Astrocyte of the spinal cord (primary cell): ENCODE results near the gene LRBA.

ENCODE experiments used
- DNase-seq: peaks from one replicate; pipeline ENCODE4 v3.0.0; 2011; ENCODE audit warnings: low read depth, low spot score
- H3K4me3 ChIP-seq: 2 replicates; pipeline ENCODE4 v1.5.1; 2011; ENCODE audit warnings: low read depth, mild to moderate bottlenecking, low read length, moderate library complexity
- in situ Hi-C: cut with HindIII; loops from 2 replicates; pipeline ENCODE4 v1.10.0; 2017; ENCODE audit warnings: low sequenced_read_pairs
- TF ChIP-seq, protein P1 (sequence below): IDR thresholded peaks from 2 replicates; pipeline ENCODE4 v1.5.1; 2012; ENCODE audit warnings: low read depth, mild to moderate bottlenecking, low read length, inconsistent platforms

LRBA gene

DNA sequence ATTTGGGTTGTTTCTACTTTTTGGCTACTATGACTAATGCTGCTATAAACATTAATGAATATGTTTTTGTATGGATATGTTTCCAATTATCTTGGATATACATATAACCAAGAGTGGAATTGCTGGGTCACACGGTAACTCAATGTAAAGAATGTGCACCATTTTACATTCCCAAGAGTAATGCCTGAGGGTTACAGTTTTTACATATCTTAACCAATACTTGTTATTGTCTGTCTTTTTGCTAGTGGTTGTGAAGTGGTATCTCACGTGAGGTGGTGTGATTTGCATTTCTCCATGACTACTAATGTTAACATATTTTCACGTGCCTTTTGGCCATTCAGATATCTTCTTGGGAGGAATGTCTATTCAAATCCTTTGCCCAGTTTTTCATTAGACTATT, 633.5 kb downstream of the LRBA start:
- TF ChIP-seq, protein P1, sequence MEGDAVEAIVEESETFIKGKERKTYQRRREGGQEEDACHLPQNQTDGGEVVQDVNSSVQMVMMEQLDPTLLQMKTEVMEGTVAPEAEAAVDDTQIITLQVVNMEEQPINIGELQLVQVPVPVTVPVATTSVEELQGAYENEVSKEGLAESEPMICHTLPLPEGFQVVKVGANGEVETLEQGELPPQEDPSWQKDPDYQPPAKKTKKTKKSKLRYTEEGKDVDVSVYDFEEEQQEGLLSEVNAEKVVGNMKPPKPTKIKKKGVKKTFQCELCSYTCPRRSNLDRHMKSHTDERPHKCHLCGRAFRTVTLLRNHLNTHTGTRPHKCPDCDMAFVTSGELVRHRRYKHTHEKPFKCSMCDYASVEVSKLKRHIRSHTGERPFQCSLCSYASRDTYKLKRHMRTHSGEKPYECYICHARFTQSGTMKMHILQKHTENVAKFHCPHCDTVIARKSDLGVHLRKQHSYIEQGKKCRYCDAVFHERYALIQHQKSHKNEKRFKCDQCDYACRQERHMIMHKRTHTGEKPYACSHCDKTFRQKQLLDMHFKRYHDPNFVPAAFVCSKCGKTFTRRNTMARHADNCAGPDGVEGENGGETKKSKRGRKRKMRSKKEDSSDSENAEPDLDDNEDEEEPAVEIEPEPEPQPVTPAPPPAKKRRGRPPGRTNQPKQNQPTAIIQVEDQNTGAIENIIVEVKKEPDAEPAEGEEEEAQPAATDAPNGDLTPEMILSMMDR = no peak
- no peak for DNase-seq
- H3K4me3 ChIP-seq = no peak overlapping the region
- in situ Hi-C loops = no loop called here

DNA sequence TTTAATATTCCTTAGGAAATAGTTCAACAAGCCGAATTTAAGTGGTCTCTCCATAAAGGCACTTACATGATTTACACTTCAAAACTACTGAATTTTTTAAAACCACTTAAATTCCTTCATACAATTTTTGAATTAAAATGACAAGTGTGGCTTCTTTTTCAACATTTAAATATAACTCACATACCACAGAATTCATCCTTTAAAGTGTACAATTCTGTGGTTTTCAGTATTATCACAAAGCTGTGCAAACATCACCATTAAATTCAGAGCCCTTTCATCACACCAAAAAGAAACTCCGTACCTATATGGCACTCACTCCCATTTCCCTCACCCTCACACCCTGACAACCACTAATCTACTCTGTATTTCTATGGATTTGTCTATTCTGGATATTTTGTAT, 634.0 kb downstream of the LRBA start:
- TF ChIP-seq, protein P1 = no peak
- in situ Hi-C loops = no loop called here

DNA sequence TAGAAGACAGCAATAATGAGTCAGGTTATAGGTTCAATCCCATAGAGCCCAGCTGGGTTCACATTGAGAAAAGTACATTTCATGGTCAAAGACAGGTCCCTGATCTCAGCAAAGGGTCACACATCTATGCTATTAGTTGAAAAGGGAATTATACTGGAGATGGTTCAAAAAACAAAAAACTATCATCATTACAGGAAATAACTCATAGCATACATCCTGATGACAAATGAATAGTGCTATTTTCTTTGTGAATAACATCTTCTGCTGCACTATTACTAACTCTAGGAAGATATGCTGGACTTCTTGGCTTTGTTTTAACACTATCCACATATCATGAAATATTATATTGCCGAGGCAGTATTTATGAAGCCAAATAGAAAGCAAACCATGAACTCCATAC, 635.6 kb downstream of the LRBA start:
- peak; percentile 40 for DNase-seq
- in situ Hi-C loops = no loop called here
- TF ChIP-seq, protein P1 = no peak
- no peak overlapping the region for H3K4me3 ChIP-seq

More for the DNA sequence above, 634.0 kb downstream of the LRBA start:
- no peak for DNase-seq
- H3K4me3 ChIP-seq = no peak overlapping the region

DNA sequence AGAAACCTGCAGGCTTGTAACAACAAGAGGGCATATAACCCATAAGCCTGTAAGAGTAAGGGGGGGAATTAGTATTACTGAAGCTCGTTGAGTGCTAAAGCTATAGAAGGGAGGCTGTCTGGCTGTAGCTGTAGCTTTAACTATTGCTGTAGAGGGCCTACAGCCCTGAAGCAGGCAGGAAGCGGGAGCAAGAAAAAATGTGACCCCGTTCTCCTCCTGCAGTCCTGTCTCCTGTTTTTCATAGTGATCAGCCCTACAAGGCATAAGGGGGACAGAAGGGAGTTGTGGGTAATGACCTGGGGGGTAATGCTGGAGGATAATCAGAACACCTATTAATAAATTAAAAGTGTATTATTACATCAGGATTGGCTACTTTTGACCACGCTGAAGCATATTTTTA, 640.1 kb downstream of the LRBA start:
- no peak overlapping the region for H3K4me3 ChIP-seq
- in situ Hi-C loops = no loop called here
- no peak for DNase-seq
- TF ChIP-seq, protein P1 = no peak

DNA sequence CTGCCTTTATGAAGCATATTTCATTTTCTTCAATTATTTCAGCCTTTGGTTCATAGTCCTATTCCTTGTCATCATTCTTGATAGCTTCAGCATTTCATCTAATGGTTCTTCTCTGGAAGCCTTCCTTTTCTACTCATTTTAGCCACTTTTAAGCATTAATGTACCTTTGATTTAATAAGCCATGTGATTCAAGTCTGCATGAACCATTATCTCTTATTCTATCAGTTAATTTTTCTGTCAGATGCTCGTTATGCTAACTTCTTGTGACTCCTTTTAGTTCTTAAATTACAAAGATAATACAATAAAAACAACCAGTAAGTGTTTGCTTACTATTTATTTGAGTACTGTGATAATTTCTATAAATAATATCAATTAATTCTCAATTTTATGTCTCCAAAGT, 643.2 kb downstream of the LRBA start:
- no peak overlapping the region for H3K4me3 ChIP-seq
- TF ChIP-seq, protein P1 = no peak
- in situ Hi-C loops = no loop called here
- no peak for DNase-seq

DNA sequence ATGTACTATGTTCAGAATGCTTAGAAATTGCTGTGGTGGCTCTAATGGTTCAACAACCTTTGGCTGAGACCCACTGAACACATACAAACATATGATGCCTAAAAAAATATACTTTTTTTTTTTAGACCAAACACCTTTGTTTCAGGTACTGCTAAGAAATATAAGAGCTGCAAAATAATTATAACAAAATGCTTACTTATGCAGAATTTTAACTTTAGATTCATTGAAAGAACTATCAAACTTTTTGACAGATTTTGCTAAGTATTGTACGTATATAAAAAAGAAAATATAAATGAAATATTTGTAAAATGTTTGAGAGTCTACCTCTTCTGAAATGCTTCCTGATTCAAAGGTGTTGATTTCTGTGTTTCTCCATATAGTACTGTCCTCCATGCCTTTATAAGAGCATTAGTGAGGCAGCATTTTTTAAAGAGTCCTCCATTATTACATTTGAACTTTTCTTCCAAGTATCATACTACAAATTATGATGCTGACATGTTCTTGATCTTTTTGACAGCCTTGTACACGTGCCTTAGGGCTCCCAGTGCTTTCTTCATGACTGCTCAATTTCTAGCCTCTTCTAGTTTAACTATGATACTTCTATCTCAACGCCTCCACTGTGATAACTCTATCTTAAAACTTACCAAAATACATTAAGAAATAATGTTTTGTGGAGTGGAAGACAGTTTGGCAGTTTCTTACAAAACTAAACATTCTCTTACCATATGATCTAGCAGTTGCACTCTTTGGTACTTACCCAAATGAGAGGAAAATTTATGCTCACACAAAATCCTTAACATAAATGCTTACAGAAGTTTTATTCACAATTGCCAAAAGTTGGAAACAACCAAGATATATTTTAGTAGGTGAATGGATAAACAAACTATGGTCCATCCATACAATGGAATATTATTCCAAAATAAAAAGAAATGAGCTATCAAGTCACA, 645.4 kb downstream of the LRBA start:
- TF ChIP-seq, protein P1 = no peak
- DNase-seq = no peak
- in situ Hi-C loops = no loop called here
- H3K4me3 ChIP-seq = no peak overlapping the region
